HTERT RPE-1 (cell line): ENCODE measurements around the gene DOCK1.

Source experiments
- in situ Hi-C: fragments of 300-500 bp; cut with MboI; formaldehyde crosslinking; loops from 4 replicates; pipeline ENCODE4 v1.14.3; 2020; ENCODE audit warnings: low sequenced_read_pairs

Gene DOCK1

GRCh38 chr10:127326883-127327282 lies 421.7 kb downstream of the DOCK1 start:
- in situ Hi-C loops, result no loop called here

- in situ Hi-C loops, result no loop called here
These were observed 426.5 kb downstream of the DOCK1 start for GRCh38 chr10:127331696-127332095.

GRCh38 chr10:127332631-127333030 lies 427.4 kb downstream of the DOCK1 start:
- in situ Hi-C loops, result no loop called here

GRCh38 chr10:127337801-127338200 lies 432.6 kb downstream of the DOCK1 start:
- in situ Hi-C loops, result no loop called here

- in situ Hi-C loops, result no loop called here
These were observed 433.3 kb downstream of the DOCK1 start for GRCh38 chr10:127338399-127339110.

GRCh38 chr10:127343821-127344220 lies 438.6 kb downstream of the DOCK1 start:
- in situ Hi-C loops, result no loop called here

GRCh38 chr10:127344346-127344745 lies 439.1 kb downstream of the DOCK1 start:
- in situ Hi-C loops, result no loop called here

- in situ Hi-C loops, result no loop called here
These were observed 440.2 kb downstream of the DOCK1 start for GRCh38 chr10:127345231-127345965.

- in situ Hi-C loops, result no loop called here
These were observed 441.4 kb downstream of the DOCK1 start for GRCh38 chr10:127346604-127347003.

GRCh38 chr10:127347202-127347959 lies 442.2 kb downstream of the DOCK1 start:
- in situ Hi-C loops, result no loop called here

- in situ Hi-C loops, result no loop called here
These were observed 444.5 kb downstream of the DOCK1 start for GRCh38 chr10:127349737-127350136.

GRCh38 chr10:127351542-127351941 lies 446.3 kb downstream of the DOCK1 start:
- in situ Hi-C loops, result no loop called here

GRCh38 chr10:127353544-127353943 lies 448.3 kb downstream of the DOCK1 start:
- in situ Hi-C loops, result no loop called here

GRCh38 chr10:127354255-127354654 lies 449.0 kb downstream of the DOCK1 start:
- in situ Hi-C loops, result no loop called here

GRCh38 chr10:127354992-127355391 lies 449.8 kb downstream of the DOCK1 start:
- in situ Hi-C loops, result no loop called here

- in situ Hi-C loops, result no loop called here
These were observed 451.1 kb downstream of the DOCK1 start for GRCh38 chr10:127356360-127356759.

- in situ Hi-C loops, result no loop called here
These were observed 452.0 kb downstream of the DOCK1 start for GRCh38 chr10:127357265-127357664.

GRCh38 chr10:127358337-127358736 lies 453.1 kb downstream of the DOCK1 start:
- in situ Hi-C loops, result no loop called here

- in situ Hi-C loops, result no loop called here
These were observed 458.8 kb downstream of the DOCK1 start for GRCh38 chr10:127364034-127364433.

GRCh38 chr10:127368101-127368500 lies 462.9 kb downstream of the DOCK1 start:
- in situ Hi-C loops, result no loop called here

GRCh38 chr10:127368929-127369328 lies 463.7 kb downstream of the DOCK1 start:
- in situ Hi-C loops, result no loop called here

GRCh38 chr10:127370601-127371000 lies 465.4 kb downstream of the DOCK1 start:
- in situ Hi-C loops, result no loop called here
